ENCODE data around the gene CITED4. TPM values are rescaled to one million over a fixed set of nuclear protein-coding genes. Genes with fewer than 3 reads are reported as not detected.

CITED4 gene
- total RNA-seq, 1 donor from 2014 or later = 4.2 TPM

DNA sequence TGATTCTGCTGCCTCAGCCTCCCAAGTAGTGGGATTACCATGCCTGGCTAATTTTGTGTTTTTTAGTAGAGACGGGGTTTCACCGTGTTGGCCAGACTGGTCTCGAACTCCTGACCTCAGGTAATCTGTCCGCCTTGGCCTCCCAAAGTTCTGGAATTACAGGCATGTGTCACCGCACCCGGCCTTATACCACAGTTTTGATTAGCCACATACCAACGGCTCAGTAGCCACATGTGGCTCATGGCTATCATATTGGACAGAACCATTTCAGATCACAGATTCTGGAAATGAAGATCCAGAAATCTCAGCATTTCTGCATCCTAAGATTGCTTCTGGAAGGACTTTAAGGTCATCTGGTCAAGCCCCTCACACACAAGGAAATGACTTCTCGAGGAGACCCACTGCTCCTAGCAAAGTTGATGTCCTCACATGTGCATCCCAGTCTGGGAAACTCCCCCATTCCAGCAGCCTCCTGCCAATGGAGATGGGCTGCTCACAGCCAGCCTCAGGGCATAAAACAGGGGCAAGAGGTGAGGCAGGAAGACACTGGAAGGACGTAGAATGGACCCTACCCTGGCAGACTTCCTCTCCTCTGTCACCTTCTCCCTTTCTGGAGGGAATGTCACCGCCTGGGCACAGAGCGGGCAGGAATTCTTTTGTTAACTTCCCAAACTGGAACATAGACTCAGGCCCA, 17.5 kb upstream of the CITED4 start:
- H3K27ac Mint-ChIP-seq = no peak overlapping the region
- H3K9me3 Mint-ChIP-seq = peaks cover 18% of the 10 kb centered on the region
- peaks cover 14% of the 10 kb centered on the region for H3K36me3 Mint-ChIP-seq (ENCODE audit: low read depth)
- H3K4me1 Mint-ChIP-seq (ENCODE audit: low read depth) = peaks cover 25% of the 10 kb centered on the region
- intact Hi-C loops (cut with micrococcal nuclease) = no loop called here
- DNase-seq (ENCODE audit: low spot score) = no peak
- H3K27me3 Mint-ChIP-seq (ENCODE audit: low read depth) = peaks cover 14% of the 10 kb centered on the region
- H3K4me3 Mint-ChIP-seq (ENCODE audit: low read depth) = no peak overlapping the region

- peaks cover 11% of the 10 kb centered on the region for H3K27me3 Mint-ChIP-seq (ENCODE audit: low read depth)
- H3K27ac Mint-ChIP-seq = no peak overlapping the region
- intact Hi-C loops (cut with micrococcal nuclease) = no loop called here
- H3K9me3 Mint-ChIP-seq = peaks cover 18% of the 10 kb centered on the region
- peaks cover 26% of the 10 kb centered on the region for H3K4me1 Mint-ChIP-seq (ENCODE audit: low read depth)
- peaks cover 14% of the 10 kb centered on the region for H3K36me3 Mint-ChIP-seq (ENCODE audit: low read depth)
- no peak overlapping the region for H3K4me3 Mint-ChIP-seq (ENCODE audit: low read depth)
- DNase-seq (ENCODE audit: low spot score) = no peak
These were observed 16.7 kb upstream of the CITED4 start for GRCh38 chr1:40878906-40879305.

DNA sequence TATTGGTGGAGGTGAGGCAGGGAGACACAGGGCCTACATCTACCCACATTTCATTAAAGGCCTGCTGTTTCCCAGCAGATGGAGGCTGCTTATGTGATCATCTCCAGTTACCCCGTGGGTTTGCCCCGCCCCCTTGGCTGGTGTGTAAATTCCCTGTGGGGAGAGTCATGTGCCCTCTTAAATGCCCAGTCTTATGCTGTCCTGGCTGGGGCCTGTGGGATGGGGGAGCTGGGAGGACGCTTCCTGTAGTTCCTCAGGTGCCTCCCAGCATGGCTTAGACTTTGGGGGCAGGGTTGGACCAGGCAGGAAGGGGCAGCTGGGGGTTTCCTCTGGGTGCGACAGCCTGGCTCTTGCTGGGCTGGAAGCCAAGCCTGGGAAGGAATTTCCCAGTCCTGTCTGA, 15.5 kb upstream of the CITED4 start:
- no peak for DNase-seq (ENCODE audit: low spot score)
- Mint-ChIP-seq H3K4me3 (ENCODE audit: low read depth) (no peak overlapping the region), H3K9me3 (peaks cover 18% of the 10 kb centered on the region), H3K27ac (no peak overlapping the region), H3K4me1 (ENCODE audit: low read depth) (peaks cover 32% of the 10 kb centered on the region), H3K36me3 (ENCODE audit: low read depth) (peaks cover 14% of the 10 kb centered on the region), H3K27me3 (ENCODE audit: low read depth) (peaks cover 5% of the 10 kb centered on the region)
- intact Hi-C loops (cut with micrococcal nuclease) = no loop called here

DNA sequence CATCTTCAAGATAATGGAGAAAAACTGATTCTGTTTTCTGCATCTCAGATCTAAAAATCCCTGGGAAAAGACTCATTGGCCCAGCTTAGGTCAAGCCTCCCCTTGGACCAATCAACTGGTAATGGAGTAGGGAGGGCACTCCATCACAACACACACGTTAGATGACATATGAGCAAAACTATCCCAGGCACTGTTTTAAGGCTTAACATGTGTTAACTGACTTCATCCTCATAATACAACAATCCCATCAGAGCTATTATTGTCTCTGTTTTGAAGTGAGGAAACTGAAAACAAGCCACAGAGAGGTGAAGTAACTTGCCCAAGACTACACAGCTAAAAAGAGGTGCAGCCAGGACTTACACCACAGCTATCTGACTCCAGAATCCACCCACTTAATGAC, 14.7 kb upstream of the CITED4 start:
- no peak overlapping the region for H3K4me3 Mint-ChIP-seq (ENCODE audit: low read depth)
- intact Hi-C loops (cut with micrococcal nuclease) = no loop called here
- peaks cover 14% of the 10 kb centered on the region for H3K36me3 Mint-ChIP-seq (ENCODE audit: low read depth)
- H3K27me3 Mint-ChIP-seq (ENCODE audit: low read depth) = peaks cover 2% of the 10 kb centered on the region
- H3K9me3 Mint-ChIP-seq = peaks cover 18% of the 10 kb centered on the region
- H3K27ac Mint-ChIP-seq = no peak overlapping the region
- DNase-seq (ENCODE audit: low spot score) = no peak
- peaks cover 35% of the 10 kb centered on the region for H3K4me1 Mint-ChIP-seq (ENCODE audit: low read depth)

- H3K4me1 Mint-ChIP-seq (ENCODE audit: low read depth) = peaks cover 35% of the 10 kb centered on the region
- no peaks in the 10 kb centered on the region for H3K27me3 Mint-ChIP-seq (ENCODE audit: low read depth)
These were observed 14.2 kb upstream of the CITED4 start for GRCh38 chr1:40876436-40876761.

DNA sequence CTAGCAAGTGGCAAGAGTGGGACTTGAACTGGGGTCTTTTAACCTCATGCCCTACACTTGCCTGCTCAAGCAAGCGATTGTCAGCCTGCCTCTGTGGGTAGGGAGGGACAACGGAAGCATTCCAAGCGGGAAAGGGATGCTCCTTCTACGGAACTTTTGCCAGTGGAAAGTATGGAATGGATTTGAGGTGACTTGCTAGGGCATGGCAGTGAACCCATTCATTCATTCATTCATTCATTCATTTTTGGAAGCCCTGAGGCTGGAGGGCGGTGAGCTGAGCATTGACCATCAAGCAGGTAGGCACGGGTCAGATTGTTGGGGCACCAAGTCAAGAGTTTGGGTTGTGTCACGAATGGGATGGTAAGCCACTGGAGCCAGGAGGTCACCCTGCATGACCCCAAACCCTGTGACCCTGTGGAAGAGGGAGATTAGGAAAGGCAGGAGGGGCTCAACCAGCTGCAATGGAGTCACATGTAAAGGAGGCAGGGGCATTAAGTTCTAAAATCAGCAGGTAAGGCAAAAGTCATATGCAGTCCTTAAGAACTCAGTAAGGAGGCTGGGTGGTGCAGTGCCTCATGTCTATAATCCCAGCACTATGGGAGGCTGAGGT, 11.8 kb upstream of the CITED4 start:
- Mint-ChIP-seq H3K4me3 (ENCODE audit: low read depth) (no peak overlapping the region), H3K27me3 (ENCODE audit: low read depth) (no peaks in the 10 kb centered on the region), H3K4me1 (ENCODE audit: low read depth) (peaks cover 35% of the 10 kb centered on the region), H3K27ac (peak overlapping the region; percentile 11), H3K36me3 (ENCODE audit: low read depth) (peaks cover 17% of the 10 kb centered on the region), H3K9me3 (peaks cover 29% of the 10 kb centered on the region)
- intact Hi-C loops (cut with micrococcal nuclease) = no loop called here
- DNase-seq (ENCODE audit: low spot score) = no peak

More at GRCh38 chr1:40876436-40876761, 14.2 kb upstream of the CITED4 start:
- Mint-ChIP-seq H3K27ac (peak overlapping the region; percentile 85), H3K36me3 (ENCODE audit: low read depth) (peaks cover 15% of the 10 kb centered on the region), H3K9me3 (peaks cover 18% of the 10 kb centered on the region), H3K4me3 (ENCODE audit: low read depth) (no peak overlapping the region)
- intact Hi-C loops (cut with micrococcal nuclease) = no loop called here
- DNase-seq (ENCODE audit: low spot score) = no peak

DNA sequence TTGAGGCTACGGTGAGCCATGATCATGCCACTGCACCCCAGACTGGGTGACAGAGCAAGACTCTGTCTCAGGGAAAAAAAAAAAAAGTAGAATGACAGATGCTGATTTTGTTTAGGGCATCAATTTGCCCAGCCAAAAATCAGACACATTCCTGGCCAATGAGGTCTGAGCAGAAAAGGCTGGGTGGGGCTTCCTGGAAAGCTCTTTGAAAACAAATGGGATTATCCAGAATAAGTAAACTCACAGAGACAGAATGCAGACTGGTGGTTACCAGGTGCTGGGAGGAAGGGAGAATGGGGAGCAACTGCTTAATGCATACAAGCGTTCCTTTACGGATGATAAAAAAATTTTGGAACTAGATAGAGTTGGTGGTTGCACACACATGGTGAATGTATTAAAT, 10.1 kb upstream of the CITED4 start:
- no peak for DNase-seq (ENCODE audit: low spot score)
- Mint-ChIP-seq H3K4me3 (ENCODE audit: low read depth) (no peak overlapping the region), H3K27me3 (ENCODE audit: low read depth) (no peaks in the 10 kb centered on the region), H3K9me3 (peaks cover 29% of the 10 kb centered on the region), H3K4me1 (ENCODE audit: low read depth) (peaks cover 41% of the 10 kb centered on the region), H3K36me3 (ENCODE audit: low read depth) (peaks cover 17% of the 10 kb centered on the region), H3K27ac (no peak overlapping the region)
- intact Hi-C loops (cut with micrococcal nuclease) = no loop called here

DNA sequence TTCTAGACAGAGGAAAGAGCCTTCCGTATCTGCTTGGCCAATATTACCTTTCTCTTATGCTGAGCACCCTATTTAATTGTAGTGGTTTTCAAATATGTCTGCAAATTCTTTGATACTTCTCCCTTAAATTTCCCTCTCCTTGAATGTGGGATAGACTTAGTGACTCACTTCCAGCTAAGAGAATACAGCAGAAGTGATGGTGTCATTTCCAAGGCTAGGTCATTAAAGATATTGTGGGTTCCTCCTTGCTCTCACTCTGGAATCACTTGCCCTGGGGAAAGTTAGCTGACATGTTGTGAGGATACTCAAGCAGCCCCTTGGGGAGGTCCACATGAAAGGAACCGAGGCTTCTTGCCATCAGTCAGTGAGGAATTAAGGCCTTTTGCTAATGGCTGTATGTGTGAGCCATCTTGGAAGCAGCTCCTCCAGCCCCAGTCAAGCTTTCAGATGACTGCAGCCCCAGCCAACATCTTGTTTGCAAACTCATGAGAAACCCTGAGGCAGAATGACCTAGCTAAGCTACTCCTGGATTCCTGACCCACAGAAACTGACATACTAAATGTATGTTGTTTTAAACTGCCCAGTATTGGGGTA, 8.1 kb upstream of the CITED4 start:
- Mint-ChIP-seq H3K27me3 (ENCODE audit: low read depth) (no peaks in the 10 kb centered on the region), H3K27ac (no peak overlapping the region), H3K4me1 (ENCODE audit: low read depth) (peaks cover 29% of the 10 kb centered on the region), H3K9me3 (peaks cover 11% of the 10 kb centered on the region), H3K4me3 (ENCODE audit: low read depth) (no peak overlapping the region), H3K36me3 (ENCODE audit: low read depth) (peaks cover 3% of the 10 kb centered on the region)
- intact Hi-C loops (cut with micrococcal nuclease) = no loop called here
- no peak for DNase-seq (ENCODE audit: low spot score)

DNA sequence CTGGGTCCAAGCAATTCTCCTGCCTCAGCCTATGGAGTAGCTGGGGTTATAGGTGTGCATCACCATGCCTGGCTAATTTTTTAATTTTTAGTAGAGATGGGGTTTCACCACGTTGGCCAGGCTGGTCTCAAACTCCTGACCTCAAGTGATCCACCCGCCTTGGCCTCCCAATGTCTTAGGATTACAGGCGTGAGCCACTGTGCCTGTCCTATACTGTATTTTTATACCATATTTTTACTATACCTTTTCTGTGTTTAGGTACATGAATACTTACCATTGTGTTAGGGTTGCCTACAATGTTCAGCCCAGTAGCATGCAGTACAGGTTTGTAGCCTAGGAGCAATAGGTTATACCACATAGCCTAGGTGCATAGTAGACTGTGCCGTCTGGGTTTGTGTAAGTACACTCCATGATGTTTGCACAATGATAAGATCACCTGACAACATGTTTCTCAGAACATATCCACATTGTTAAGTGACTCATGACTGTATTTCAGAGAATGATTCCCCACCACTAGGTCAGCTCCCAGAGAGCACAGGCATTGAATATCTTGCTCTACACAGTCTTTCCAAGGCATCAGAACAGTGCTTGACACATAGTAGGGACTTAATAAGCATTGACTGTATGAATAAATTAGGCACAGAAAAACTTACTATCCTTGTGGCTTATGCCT, 6.0 kb upstream of the CITED4 start:
- peak overlapping the region; percentile 43 for H3K27ac Mint-ChIP-seq
- H3K27me3 Mint-ChIP-seq (ENCODE audit: low read depth) = no peaks in the 10 kb centered on the region
- H3K4me3 Mint-ChIP-seq (ENCODE audit: low read depth) = no peak overlapping the region
- peaks cover 16% of the 10 kb centered on the region for H3K4me1 Mint-ChIP-seq (ENCODE audit: low read depth)
- DNase-seq (ENCODE audit: low spot score) = no peak
- intact Hi-C loops (cut with micrococcal nuclease) = loop anchor here (10.0 kb wide), 1 partner anchor 173 kb away; the partner anchor contains the start of gene NFYC
- peaks cover 3% of the 10 kb centered on the region for H3K36me3 Mint-ChIP-seq (ENCODE audit: low read depth)
- peaks cover 11% of the 10 kb centered on the region for H3K9me3 Mint-ChIP-seq

- Mint-ChIP-seq H3K9me3 (no peaks in the 10 kb centered on the region), H3K4me1 (ENCODE audit: low read depth) (peaks cover 13% of the 10 kb centered on the region), H3K4me3 (ENCODE audit: low read depth) (peak overlapping the region; percentile 80), H3K36me3 (ENCODE audit: low read depth) (no peaks in the 10 kb centered on the region), H3K27me3 (ENCODE audit: low read depth) (peaks cover 30% of the 10 kb centered on the region), H3K27ac (peak overlapping the region; percentile 62)
- intact Hi-C loops (cut with micrococcal nuclease) = loop anchor here (10.0 kb wide), 1 partner anchor 167 kb away; the partner anchor contains the start of gene NFYC
- peak; percentile 22 for DNase-seq (ENCODE audit: low spot score)
These were observed 749 bp downstream of the CITED4 start for GRCh38 chr1:40861224-40862003.

DNA sequence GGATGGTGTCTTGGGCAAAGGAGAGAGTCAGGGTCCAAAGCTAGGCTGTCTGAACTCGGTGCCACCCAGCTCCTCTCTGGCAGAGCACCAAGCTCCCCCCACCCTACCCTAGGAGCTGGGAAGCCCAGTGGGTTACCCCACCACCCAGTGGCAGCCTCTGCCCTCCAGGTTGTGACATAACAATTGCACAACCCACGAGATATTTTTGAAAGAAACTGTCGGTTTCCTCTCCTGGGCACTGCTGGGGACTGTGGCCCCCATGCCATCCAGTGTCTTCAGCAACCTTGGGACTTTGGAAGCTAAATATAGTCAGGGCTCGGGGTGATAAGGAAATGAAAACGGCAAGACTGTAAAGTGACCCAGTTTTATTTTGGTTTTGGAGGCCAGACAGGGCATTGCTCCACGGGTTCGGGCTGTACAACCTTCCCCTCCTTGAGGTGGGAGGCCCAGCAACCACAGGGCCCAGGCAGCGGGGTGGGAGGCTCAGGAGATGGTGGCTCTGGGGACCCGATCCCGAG, 1.4 kb downstream of the CITED4 start:
- H3K9me3 Mint-ChIP-seq = no peaks in the 10 kb centered on the region
- peak overlapping the region; percentile 62 for H3K27ac Mint-ChIP-seq
- H3K4me1 Mint-ChIP-seq (ENCODE audit: low read depth) = peaks cover 9% of the 10 kb centered on the region

GRCh38 chr1:40858856-40859416, 3.2 kb downstream of the CITED4 start:
- Mint-ChIP-seq H3K9me3 (no peaks in the 10 kb centered on the region), H3K36me3 (ENCODE audit: low read depth) (no peaks in the 10 kb centered on the region), H3K4me1 (ENCODE audit: low read depth) (peaks cover 9% of the 10 kb centered on the region), H3K27me3 (ENCODE audit: low read depth) (peaks cover 30% of the 10 kb centered on the region), H3K27ac (no peak overlapping the region), H3K4me3 (ENCODE audit: low read depth) (no peak overlapping the region)
- no peak for DNase-seq (ENCODE audit: low spot score)
- intact Hi-C loops (cut with micrococcal nuclease) = no loop called here

More for the DNA sequence above, 1.4 kb downstream of the CITED4 start:
- Mint-ChIP-seq H3K36me3 (ENCODE audit: low read depth) (no peaks in the 10 kb centered on the region), H3K4me3 (ENCODE audit: low read depth) (peak overlapping the region; percentile 80), H3K27me3 (ENCODE audit: low read depth) (peaks cover 30% of the 10 kb centered on the region)
- no peak for DNase-seq (ENCODE audit: low spot score)
- intact Hi-C loops (cut with micrococcal nuclease) = loop anchor here (10.0 kb wide), 1 partner anchor 166 kb away; the partner anchor contains the start of gene NFYC
